MCF 10A (cell line): Measurements from ENCODE around the gene CELA2B. TPM values are rescaled to one million over a fixed set of nuclear protein-coding genes. Genes with fewer than 3 reads are reported as not detected.
"Not testable (repeated sequence)": the region's sequence is repeated elsewhere in the genome, so short reads cannot be mapped to it uniquely, and the experiment has no call there.

ENCODE experiments used
- BruUV-seq: library from RNA; stranded (reverse); fragments of 400-500 nt; replicated peaks from 2 replicates; lab custom pipeline; 2021; lab: Mats Ljungman, UMichigan
- CTCF ChIA-PET: fragments of 300-600 bp; sonication (Branson Sonifier 250); formaldehyde crosslinking; extraction: SDS; loops from one replicate; lab custom pipeline; 2021; ENCODE audit warnings: antibody characterized with exemption, inconsistent platforms; lab: Yijun Ruan, JAX
- POLR2A ChIA-PET: fragments of 300-600, 350-650 bp; sonication (Branson Sonifier 250); formaldehyde crosslinking; extraction: SDS; loops from one replicate; lab custom pipeline; 2020; ENCODE audit warnings: antibody characterized with exemption, inconsistent platforms; lab: Yijun Ruan, JAX
- DNase-seq: peaks from one replicate; pipeline ENCODE4 v3.0.0-alpha.2; 2018; ENCODE audit not compliant: unreplicated experiment
- H3K27ac Mint-ChIP-seq: one replicate; pipeline ENCODE4 v1.8.0; 2022; ENCODE audit warnings: mild to moderate bottlenecking, low read depth, mixed read lengths; ENCODE audit not compliant: unreplicated experiment
- H3K27me3 Mint-ChIP-seq: one replicate; pipeline ENCODE4 v1.8.0; 2022; ENCODE audit warnings: mixed read lengths; ENCODE audit not compliant: insufficient read depth, unreplicated experiment
- H3K36me3 Mint-ChIP-seq: one replicate; pipeline ENCODE4 v1.8.0; 2022; ENCODE audit warnings: mild to moderate bottlenecking, moderate library complexity, mixed read lengths; ENCODE audit not compliant: insufficient read depth, unreplicated experiment
- H3K4me1 Mint-ChIP-seq: one replicate; pipeline ENCODE4 v1.8.0; 2022; ENCODE audit warnings: mixed read lengths; ENCODE audit not compliant: insufficient read depth, unreplicated experiment
- H3K4me3 Mint-ChIP-seq: one replicate; pipeline ENCODE4 v1.8.0; 2022; ENCODE audit warnings: mild to moderate bottlenecking, moderate library complexity, mixed read lengths; ENCODE audit not compliant: unreplicated experiment
- H3K9me3 Mint-ChIP-seq: one replicate; pipeline ENCODE4 v1.8.0; 2022; ENCODE audit warnings: mixed read lengths; ENCODE audit not compliant: unreplicated experiment
- CTCF ChIP-seq: fragments of 200-600 bp; IDR thresholded peaks from one replicate; pipeline ENCODE4 v1.8.0; 2022; ENCODE audit warnings: antibody characterized with exemption, mild to moderate bottlenecking; ENCODE audit not compliant: unreplicated experiment
- intact Hi-C: fragments of 100-400 bp; cut with micrococcal nuclease; formaldehyde crosslinking; loops from 2 replicates; pipeline ENCODE4 v1.14.1; 2022
- total RNA-seq: library from RNA; stranded (reverse); gene quantifications from 2 replicates; pipeline ENCODE4 v1.2.3, GENCODE V29; 2022

The CELA2B gene
- total RNA-seq, 1 experiment from 2014 or later, result not detected

DNA sequence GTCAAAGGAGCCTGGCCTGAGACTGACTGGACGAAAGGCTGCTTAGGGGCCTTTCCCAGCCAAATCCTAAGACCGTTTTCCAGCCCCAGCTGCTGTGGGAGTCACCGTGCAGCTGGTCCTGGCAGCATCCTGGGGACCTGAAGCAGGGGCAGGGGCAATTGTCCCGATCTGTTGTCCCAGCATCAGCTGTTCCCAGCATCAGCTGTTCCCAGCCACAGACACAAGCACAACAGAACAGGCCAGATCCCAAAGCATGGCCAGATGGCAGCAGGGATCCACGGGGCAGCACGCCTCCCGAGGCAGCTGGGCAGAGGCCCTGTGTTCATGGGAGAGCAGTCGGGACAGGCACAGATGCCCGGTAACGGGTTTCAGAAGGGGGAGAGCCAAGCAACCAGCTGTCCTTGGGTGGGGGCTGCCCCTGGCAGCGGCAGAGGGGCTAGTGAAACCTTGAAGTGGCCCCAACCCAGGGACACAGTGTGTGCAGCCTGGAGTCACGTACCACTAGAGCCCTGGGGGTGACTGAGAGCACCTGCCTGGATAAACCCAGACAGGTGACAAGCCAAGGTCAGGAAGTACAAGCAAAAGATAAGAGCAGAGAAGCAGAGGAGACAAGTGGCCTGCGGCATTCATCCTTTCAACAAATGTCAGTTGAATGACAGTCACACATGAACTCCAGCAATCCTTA lies 13.3 kb downstream of the CELA2B start:
- H3K9me3 Mint-ChIP-seq, result no peaks in the 10 kb centered on the region
- no peak for DNase-seq
- TF ChIP-seq CTCF, result no peak
- no TSS peak for BruUV-seq
- no peaks in the 10 kb centered on the region for H3K27me3 Mint-ChIP-seq
- intact Hi-C loops, result no loop called here
- ChIA-PET CTCF (interaction anchor here (0.7 kb wide), 1 partner anchor 165 kb away, joined by 3 read pairs; no protein-coding TSS in a partner anchor), POLR2A (no interaction called here)
- no peak overlapping the region for H3K27ac Mint-ChIP-seq
- peaks cover 4% of the 10 kb centered on the region for H3K36me3 Mint-ChIP-seq
- no peaks in the 10 kb centered on the region for H3K4me1 Mint-ChIP-seq
- no peak overlapping the region for H3K4me3 Mint-ChIP-seq

GRCh38 chr1:15491010-15491409 lies 15.1 kb downstream of the CELA2B start:
- H3K9me3 Mint-ChIP-seq, DNase-seq, H3K27me3 Mint-ChIP-seq, H3K4me1 Mint-ChIP-seq, H3K4me3 Mint-ChIP-seq, H3K27ac Mint-ChIP-seq, H3K36me3 Mint-ChIP-seq, BruUV-seq, intact Hi-C loops: not testable (repeated sequence)
- POLR2A ChIA-PET, result interaction anchor here (0.6 kb wide), 1 partner anchor 36 kb away, joined by 3 read pairs; the partner anchor contains the start of gene DNAJC16
- CTCF ChIA-PET, result interaction anchor here (0.8 kb wide), 1 partner anchor 463 kb away, joined by 3 read pairs; no protein-coding TSS in a partner anchor

DNA sequence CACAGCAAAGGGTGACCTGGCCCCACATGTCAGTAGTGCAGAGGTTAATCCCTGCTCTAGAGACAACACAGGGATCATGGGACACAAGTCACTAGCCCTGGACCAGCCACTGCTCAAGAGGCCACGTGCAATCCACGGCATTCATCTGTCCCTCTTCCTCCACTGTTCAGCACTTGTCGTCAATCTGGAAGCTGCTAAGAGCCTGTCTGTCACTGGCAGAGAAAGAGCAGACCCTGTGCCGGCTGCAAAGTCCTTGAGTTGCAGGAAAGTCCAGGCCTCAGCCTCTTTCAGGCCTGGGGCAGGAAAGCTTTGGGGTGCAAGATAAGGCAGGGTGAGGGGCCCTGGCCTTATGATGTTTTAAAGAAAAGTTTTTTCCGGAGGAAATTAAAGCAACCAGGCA lies 16.7 kb downstream of the CELA2B start:
- intact Hi-C loops, result no loop called here
- Mint-ChIP-seq H3K4me3 (no peak overlapping the region), H3K36me3 (peaks cover 5% of the 10 kb centered on the region), H3K4me1 (no peaks in the 10 kb centered on the region), H3K9me3 (no peaks in the 10 kb centered on the region), H3K27me3 (no peaks in the 10 kb centered on the region), H3K27ac (no peak overlapping the region)
- POLR2A ChIA-PET, result no interaction called here
- BruUV-seq, result no TSS peak
- DNase-seq, result no peak
- TF ChIP-seq CTCF, result no peak
- CTCF ChIA-PET, result interaction anchor here (0.5 kb wide), 1 partner anchor 154 kb away, joined by 3 read pairs; no protein-coding TSS in a partner anchor

- H3K27ac Mint-ChIP-seq, result no peak overlapping the region
These were observed 18.0 kb downstream of the CELA2B start for GRCh38 chr1:15493869-15494390.

More at GRCh38 chr1:15493869-15494390, 18.0 kb downstream of the CELA2B start:
- TF ChIP-seq CTCF, result no peak
- Mint-ChIP-seq H3K4me1 (no peaks in the 10 kb centered on the region), H3K27me3 (no peaks in the 10 kb centered on the region), H3K36me3 (peaks cover 11% of the 10 kb centered on the region), H3K4me3 (no peak overlapping the region), H3K9me3 (no peaks in the 10 kb centered on the region)
- BruUV-seq, result no TSS peak
- no peak for DNase-seq
- intact Hi-C loops, result no loop called here
- POLR2A ChIA-PET, result no interaction called here
- CTCF ChIA-PET, result no interaction called here
